GM19438 (cell line): Measurements from ENCODE around the gene GPATCH4.
"Not testable (repeated sequence)": the region's sequence is repeated elsewhere in the genome, so short reads cannot be mapped to it uniquely, and the experiment has no call there.

Experiments
- ATAC-seq: cut with Tn5 transposase; IDR thresholded peaks from one replicate; pipeline ENCODE4 v1.9.1; 2021; ENCODE audit warnings: low read depth; ENCODE audit not compliant: unreplicated experiment

Gene GPATCH4

GRCh38 chr1:156627313-156627880 is 26.1 kb upstream of the GPATCH4 start:
- no peak for ATAC-seq

GRCh38 chr1:156626079-156626438 is 24.8 kb upstream of the GPATCH4 start:
- ATAC-seq, result no peak

- no peak for ATAC-seq
Measured at GRCh38 chr1:156625436-156626078, 24.3 kb upstream of the GPATCH4 start.

GRCh38 chr1:156624814-156625435 is 23.6 kb upstream of the GPATCH4 start:
- no peak for ATAC-seq

- no peak for ATAC-seq
Measured at GRCh38 chr1:156623946-156624813, 22.9 kb upstream of the GPATCH4 start.

- no peak for ATAC-seq
Measured at GRCh38 chr1:156622581-156623297, 21.5 kb upstream of the GPATCH4 start.

- ATAC-seq, result no peak
Measured at GRCh38 chr1:156619582-156619955, 18.3 kb upstream of the GPATCH4 start.

- ATAC-seq, result no peak
Measured at GRCh38 chr1:156618853-156619581, 17.7 kb upstream of the GPATCH4 start, which contains the start of gene HAPLN2. Gene HAPLN2, plus strand, starts transcription at chr1:156619415. Its CDS starts 4,076 bp downstream, at chr1:156623491.

- no peak for ATAC-seq
Measured at GRCh38 chr1:156616463-156616862, 15.2 kb upstream of the GPATCH4 start.

- no peak for ATAC-seq
Measured at GRCh38 chr1:156615946-156616345, 14.7 kb upstream of the GPATCH4 start.

GRCh38 chr1:156612666-156613065 is 11.4 kb upstream of the GPATCH4 start:
- ATAC-seq, result no peak

- not testable (repeated sequence) for ATAC-seq
Measured at GRCh38 chr1:156610072-156610471, 8.8 kb upstream of the GPATCH4 start.

- ATAC-seq, result no peak
Measured at GRCh38 chr1:156608981-156609380, 7.7 kb upstream of the GPATCH4 start.

GRCh38 chr1:156608036-156608674 is 6.9 kb upstream of the GPATCH4 start:
- no peak for ATAC-seq

- not testable (repeated sequence) for ATAC-seq
Measured at GRCh38 chr1:156607344-156607743, 6.1 kb upstream of the GPATCH4 start.

GRCh38 chr1:156602557-156602993 is 1.3 kb upstream of the GPATCH4 start:
- no peak for ATAC-seq

- ATAC-seq, result no peak
Measured at GRCh38 chr1:156601892-156602291, 613 bp upstream of the GPATCH4 start.

- ATAC-seq, result no peak
Measured at GRCh38 chr1:156600733-156601121, 552 bp downstream of the GPATCH4 start.

- ATAC-seq, result no peak
Measured at GRCh38 chr1:156599811-156600210, 1.5 kb downstream of the GPATCH4 start.
